A673 (cell line): ENCODE results near the gene ODAD3.

ENCODE experiments used
- CTCF ChIP-seq: fragments of 300-800, 200-600 bp; sonication (generic); conservative IDR thresholded peaks from 2 replicates; pipeline ENCODE4 v1.5.1; 2017; ENCODE audit warnings: low read depth, mild to moderate bottlenecking, antibody characterized with exemption, low read length, moderate library complexity, mixed read lengths
- EZH2 ChIP-seq: fragments of 200-600 bp; sonication (generic); IDR thresholded peaks from 2 replicates; pipeline ENCODE4 v1.6.1; 2017; ENCODE audit warnings: borderline replicate concordance, low read depth, mild to moderate bottlenecking, mixed read lengths, antibody characterized with exemption, low read length; ENCODE audit not compliant: poor library complexity, severe bottlenecking

- no peak for TF ChIP-seq CTCF
- no peak for TF ChIP-seq EZH2
Measured at GRCh38 chr19:11408591-11408990, 26.3 kb downstream of the ODAD3 start.
